ENCODE data around the gene HSDL2. TPM values are rescaled to one million over a fixed set of nuclear protein-coding genes. Genes with fewer than 3 reads are reported as not detected.
"Not testable (repeated sequence)": the region's sequence is repeated elsewhere in the genome, so short reads cannot be mapped to it uniquely, and the experiment has no call there.

HSDL2 gene
- 43.3 and 45.8 TPM in 2 replicates for total RNA-seq (2014; rRNA removed)
- polyA plus RNA-seq (2012) = 19.2 TPM

DNA sequence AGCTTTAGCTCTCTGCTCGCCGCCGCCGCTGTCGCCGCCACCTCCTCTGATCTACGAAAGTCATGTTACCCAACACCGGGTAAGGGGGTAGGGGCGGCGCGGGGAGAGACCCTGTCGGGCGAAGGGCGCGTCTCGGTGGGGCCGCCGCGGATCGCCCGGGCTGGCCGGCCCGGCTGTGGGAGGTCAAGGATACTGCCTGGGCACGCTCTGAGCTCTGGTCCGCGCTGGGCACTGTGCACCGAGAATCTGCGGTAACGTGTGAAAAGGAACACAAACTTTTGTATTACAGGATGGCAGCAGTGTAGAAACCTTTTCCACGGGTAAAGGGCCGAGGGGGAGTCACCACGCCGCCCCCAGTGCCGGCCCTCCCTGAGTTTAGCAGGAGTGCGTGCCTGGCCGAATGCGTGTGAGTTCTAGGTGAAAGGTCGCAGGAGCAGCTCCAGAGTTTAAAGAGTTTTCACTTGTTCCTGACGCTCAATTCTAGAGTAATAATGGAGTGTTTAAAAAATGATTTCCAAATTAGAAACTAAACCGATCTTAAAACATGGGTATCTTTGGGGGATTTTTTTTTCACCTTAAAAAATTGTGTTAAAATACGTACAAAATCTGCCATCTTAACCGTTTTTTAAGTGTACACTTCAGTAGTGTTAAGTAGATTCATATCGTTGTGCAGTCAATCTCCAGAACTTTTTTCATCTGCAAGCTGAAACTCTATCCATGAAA is at the start of gene HSDL2:
Gene HSDL2 (plus strand): TSS at position 7 of the 723 bp plus-strand sequence. CDS start 56 bp downstream, at position 63.
- DNase-seq (ENCODE audit: low read depth) = no peak

DNA sequence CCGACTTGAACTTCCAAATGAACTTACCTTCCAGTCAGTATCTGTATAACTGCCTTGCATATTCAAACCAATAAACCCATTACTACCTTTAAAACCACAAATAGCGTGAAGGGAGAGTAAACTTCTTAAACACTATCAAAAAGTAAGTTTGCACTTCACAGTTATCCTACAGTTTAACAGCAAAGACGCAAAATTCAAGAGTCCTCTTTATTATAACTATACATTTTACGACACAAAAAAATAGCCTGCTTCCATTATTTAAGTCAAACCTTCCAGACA is 48.3 kb upstream of the HSDL2 start:
- no peak for DNase-seq (ENCODE audit: low read depth)

DNA sequence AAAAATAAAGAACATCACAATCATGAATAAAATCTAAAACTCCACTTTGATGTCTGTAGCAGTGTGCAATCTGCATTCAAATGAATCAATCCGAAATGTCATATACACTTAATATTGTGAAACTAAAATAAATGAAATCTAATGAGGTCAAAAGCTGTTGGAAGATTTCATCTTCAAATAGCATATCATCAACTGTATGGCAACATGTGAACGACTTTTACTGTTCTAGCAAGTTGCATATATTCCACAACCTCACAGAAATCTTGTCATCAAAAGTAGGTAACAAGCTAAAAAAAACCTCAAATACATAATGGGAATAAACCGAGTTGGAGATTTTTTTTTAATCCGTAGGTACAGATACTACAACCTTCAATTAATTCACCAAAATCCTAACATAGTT is 47.7 kb upstream of the HSDL2 start:
- no peak for DNase-seq (ENCODE audit: low read depth)

DNA sequence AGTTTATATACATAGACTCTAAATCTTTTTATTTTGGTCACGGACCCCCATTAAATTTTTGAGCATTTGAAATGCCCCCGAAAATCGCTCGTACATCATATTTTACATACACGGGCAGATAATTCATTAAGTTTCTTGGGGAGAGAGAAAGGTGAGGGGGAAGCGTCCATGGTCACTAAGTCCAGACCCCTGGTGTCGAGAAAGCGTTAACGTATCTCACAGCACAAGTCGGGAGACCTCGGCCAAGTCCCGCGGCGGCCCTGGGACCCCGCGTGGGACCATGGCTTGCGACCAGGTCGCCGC is 47.3 kb upstream of the HSDL2 start:
- no peak for DNase-seq (ENCODE audit: low read depth)

DNA sequence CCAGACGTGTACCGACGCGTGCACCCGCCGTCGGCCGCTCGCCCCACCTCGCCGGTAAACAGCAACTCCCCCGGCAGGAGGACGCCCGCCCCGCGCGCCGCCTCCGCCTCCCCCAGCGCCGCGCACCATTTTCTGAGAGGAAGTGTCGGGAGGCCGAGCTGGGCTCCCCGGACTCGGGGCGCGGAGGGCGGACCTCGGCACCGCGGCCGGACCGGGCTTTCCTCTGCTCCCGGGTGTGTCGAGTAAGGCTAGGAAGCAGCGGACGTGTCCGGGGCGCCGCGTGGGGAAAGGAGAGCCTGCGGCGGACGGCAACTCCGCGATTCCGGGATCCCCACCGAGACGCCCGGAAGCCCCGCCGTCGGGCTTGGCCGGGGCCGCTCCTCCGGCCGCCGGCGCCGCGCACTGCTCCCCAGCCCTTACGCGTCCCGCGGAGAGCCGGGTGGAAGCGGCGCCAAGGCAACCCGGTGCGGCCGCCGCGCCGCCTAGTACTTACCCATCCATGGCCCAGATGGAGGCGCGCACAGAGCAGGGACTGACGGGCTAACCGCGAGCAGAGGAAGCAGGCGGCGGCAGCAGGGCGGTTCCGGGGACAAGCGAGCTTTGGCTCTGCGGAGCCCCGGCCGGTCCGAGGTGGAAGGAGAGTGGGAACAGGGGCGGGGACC is 46.8 kb upstream of the HSDL2 start, which contains the start of gene PTBP3:
Gene PTBP3 (minus strand): TSS at position 643 of the 662 bp plus-strand sequence. CDS start 35,754 bp downstream, outside the sequence.
- DNase-seq (ENCODE audit: low read depth) = peak; percentile 69

DNA sequence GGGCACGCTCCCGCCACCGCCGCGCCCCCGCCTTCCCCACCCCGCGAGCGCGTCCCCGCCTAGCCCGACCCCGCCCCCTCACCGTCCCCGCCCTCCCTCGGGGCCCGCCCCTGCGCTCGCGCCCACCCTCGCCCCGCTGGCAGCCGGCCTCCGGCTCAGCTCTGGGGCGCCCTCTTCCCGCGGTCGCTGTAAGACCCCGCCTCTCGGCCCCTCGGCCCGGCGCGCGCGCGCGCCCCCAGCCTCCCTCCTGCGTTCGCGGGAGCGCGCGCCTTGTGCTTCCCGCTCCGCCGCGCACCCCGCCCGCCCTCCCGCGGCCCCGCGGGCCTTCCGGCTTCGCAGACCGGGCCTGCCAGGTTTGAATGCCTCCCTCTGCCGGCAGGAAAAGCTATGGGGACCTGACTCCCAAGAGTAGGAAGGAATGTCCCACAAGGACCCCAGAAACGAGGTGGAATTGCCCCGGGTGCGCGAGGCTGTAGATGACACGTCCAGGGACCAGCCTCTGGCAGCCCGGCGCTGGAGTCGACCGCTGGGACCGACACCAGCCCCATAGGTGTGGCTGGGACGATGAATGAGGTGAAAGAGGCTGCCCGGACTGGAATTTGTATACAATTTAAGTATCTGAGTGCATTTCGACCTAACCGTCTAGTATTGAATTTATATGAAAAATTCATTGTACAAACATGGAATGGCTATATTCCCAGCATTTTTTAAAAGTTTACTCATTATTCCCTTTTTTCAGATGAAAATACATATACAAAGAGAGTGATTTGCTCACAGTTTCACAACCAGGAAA is 46.1 kb upstream of the HSDL2 start:
- peak; percentile 94 for DNase-seq (ENCODE audit: low read depth)

DNA sequence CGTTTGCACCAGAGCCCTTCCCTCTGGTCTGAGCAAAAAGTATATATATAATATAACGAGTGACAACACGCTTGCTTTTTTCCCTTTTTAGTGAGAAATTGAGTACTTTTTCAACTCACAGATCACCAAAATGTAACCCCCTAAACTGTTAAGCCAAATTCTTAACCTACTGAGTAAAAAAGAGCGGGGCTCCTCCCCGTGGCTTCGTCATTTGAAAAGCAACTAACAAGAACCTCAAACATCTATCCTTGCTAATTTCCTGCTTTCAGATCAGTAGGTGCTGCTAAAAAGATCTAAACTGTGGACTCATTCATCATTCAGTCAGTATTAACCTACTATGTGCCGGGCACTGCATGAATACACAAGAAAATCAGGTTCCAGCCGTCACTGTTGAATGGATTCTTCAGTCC is 45.5 kb upstream of the HSDL2 start:
- DNase-seq (ENCODE audit: low read depth) = peak; percentile 36

DNA sequence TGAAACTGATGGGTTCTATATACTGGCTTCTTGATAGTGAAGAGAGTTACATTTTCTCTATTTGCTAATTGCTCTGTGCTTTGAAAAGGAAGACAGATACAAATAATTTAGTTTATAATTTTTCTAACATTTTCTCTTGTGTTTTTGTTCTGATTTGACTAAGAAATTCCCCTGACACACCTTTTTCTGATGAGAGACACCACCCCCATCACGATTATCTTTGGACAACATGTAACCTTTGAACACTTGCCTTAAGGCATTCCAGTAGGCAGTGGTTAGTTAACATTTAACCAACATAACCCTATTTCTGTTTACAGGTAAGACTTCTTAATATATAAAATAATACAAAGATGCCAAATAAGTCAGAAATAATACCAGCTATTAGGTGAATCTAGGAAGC is 42.4 kb upstream of the HSDL2 start:
- DNase-seq (ENCODE audit: low read depth) = no peak

DNA sequence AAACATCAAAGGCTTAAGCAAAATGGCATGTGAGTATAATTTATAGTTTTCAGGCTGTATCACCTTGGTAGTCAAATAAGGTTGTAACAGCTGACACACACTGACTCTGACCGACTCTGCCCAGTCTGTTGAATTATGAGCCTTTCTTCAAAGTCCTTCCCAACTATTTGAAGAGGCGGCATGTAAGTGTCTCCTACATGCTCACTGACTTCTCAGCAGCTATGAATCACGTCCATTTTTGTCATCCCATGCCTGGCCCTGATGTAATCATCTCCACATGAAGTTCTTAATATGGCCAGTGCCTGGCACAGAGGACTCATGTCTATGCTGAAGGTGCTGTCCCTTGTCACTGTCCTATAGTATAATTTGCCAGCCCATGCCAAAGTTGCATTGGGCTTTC is 41.3 kb upstream of the HSDL2 start:
- peak; percentile 65 for DNase-seq (ENCODE audit: low read depth)

DNA sequence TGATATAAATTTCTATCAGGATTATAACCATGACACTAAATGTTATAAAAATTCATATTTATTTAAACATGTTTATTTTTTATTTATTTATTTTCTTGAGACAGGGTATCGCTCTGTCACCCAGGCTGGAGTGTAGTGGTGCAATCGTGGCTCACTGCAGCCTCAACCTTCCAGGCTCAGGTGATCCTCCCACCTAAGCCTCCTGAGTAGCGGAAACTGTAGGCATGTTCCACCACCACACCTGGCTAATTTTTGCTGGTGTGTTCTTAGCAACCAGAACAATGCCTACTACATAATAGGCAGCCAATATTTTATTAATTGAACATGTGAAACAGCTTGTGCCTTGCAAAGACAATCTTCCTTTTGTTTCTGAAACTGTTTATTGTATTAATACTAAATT is 40.0 kb upstream of the HSDL2 start:
- DNase-seq (ENCODE audit: low read depth) = no peak

DNA sequence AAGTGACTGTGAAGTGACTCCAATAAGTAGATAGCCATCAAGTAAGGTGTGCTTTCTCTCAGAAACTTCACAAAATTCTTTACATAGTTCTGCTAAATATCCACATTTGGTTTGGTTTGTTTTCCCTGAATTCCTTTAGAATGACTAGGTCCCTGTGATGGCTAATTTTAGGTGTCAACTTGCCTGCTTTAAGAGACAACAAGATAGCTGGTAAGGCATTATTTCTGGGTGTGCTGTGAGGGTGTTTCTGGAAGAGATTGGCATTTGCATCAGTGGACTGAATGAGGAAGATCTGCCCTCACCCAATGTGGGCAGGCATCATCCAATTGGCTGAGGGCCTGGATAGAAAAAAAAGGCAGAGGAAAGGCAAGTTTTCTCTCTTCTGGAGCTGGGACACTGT is 38.2 kb upstream of the HSDL2 start:
- DNase-seq (ENCODE audit: low read depth) = peak; percentile 70

DNA sequence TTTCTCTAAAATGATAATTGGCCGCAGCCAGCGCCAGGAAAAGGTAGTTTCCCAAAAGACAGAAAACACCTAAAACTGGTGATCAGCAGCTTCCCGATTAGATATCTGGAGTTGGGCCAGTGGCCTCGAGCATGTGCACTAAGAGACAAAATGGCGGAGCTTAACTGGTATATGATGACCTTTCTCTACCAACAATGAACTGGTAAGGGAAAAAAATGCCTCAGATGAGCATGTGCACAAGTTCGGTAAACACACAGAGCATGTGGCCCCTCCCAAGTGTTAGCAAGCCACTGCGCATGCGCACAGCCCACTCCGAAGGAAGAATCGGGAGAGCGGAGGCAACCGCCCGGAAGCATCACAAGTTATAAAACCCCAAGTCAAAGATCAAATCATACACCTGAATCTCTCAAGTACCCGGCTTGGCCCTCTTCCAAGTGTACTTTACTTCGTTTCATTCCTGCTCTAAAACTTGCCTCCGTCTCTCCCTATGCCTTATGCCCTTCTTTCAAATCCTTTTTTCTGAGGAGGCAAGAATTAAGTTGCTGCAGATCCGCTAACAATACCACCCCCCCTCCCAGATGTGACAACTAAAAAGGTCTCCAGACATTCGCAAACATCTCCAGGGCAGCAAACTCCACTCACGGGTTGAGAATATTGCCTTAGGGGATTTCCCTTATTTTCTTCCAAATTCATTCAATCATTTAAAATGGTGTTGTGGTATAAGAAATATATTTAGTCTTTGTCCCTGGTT is 31.5 kb upstream of the HSDL2 start:
- DNase-seq (ENCODE audit: low read depth) = peak; percentile 64

DNA sequence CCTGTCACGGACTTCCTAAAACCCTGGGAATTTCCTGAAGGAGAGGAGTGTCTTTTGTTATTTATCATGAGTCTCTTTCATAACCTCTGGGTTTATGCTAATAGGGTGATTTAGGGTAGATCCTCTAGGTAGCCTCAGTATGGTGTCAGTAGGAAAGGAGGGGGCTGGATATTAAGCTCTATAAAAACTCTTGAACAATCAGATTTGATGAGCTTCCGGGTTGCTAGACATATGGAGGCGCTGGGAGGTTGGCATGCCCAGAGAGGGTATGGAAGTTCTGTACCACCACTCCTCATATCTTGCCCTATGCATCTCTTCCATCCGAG is 30.9 kb upstream of the HSDL2 start:
- DNase-seq (ENCODE audit: low read depth) = no peak

DNA sequence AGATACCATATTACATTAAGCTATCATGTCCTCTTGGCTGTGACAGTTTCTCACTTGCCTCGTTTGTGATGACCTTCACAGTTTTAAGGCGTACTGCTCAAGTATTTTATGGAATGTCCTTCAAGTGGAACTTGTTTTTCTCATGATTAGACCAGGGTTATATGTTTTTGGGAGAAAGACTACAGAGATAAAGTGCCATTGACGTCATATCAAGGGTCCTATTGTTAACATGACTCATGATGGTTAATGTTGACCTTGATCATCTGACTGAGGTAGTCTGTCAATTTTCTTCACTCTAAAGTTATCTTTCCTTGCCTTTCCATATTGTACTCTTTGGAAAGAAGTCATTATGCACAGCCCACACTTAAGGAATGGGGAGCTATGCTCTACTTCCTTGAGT is 28.7 kb upstream of the HSDL2 start:
- DNase-seq (ENCODE audit: low read depth) = no peak

DNA sequence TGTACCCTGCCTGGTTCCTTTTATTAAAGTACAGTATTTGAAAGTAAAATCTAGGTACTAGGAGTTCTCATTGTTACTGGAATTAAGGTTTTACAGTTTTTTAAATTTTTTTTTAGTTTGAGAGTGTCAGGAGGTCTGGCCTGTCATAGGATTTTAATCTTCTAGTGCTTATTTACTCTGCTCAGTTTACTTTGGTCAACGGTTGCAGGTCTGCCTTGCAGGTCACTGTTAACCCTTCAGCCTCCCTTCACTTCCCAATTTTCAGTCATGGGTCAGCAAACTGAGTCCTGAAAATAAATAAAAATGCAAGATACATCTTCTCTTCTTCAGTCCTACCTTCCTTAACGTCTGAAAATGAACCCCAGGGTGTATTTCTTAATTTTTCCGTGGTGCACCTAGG is 27.7 kb upstream of the HSDL2 start:
- DNase-seq (ENCODE audit: low read depth) = no peak

DNA sequence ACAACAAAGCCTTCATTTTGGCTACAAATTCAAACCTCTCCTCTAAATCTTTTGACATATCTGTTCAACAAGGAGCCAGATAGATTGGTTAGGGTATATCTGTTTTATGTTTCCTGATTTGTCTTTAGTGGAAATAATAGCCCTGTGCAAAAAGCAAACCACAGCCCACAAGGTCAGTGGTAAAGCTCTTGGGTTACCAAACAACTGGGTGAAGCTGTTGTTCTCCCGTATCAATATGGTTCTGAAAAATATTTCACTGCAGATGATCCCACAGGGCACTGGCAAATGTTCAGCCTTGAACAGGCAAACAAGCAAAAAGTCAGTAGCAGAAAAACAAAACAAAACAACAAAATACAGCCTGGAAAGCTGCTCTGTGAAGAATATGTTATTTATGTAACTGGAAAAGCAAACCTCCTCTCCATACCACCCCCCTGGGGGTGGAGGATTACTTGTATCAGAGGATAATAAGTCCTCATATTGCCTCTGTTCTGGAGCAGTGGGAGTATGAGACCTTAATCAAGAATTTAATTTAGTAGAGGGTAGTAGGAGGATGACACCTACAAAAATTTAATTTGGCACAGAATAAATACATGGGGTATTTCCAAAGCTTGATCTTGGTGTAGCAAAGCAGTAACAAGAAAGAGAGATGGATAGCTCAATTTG is 25.7 kb upstream of the HSDL2 start:
- peak; percentile 56 for DNase-seq (ENCODE audit: low read depth)

DNA sequence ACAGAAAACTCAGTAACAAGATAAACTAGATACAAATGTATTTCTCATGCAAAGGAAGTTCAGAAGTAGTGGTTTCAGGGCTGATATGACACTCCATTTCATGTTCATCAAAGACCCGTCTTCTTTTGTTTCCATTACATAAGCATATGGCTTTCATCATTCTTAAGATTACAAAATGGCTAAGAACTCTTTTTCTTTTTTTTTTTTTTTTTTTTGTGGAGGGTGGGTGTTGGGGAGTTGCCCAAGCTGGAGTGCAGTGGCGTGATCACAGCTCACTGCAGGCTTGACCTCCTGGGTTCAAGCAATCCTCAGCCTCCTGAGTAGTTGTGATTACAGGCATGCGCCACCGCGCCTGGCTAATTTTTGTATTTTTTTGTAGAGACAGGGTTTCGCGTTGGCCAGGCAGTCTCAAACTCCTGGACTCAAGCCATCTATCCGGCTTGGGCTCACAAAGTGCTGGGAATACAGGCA is 24.4 kb upstream of the HSDL2 start:
- no peak for DNase-seq (ENCODE audit: low read depth)

DNA sequence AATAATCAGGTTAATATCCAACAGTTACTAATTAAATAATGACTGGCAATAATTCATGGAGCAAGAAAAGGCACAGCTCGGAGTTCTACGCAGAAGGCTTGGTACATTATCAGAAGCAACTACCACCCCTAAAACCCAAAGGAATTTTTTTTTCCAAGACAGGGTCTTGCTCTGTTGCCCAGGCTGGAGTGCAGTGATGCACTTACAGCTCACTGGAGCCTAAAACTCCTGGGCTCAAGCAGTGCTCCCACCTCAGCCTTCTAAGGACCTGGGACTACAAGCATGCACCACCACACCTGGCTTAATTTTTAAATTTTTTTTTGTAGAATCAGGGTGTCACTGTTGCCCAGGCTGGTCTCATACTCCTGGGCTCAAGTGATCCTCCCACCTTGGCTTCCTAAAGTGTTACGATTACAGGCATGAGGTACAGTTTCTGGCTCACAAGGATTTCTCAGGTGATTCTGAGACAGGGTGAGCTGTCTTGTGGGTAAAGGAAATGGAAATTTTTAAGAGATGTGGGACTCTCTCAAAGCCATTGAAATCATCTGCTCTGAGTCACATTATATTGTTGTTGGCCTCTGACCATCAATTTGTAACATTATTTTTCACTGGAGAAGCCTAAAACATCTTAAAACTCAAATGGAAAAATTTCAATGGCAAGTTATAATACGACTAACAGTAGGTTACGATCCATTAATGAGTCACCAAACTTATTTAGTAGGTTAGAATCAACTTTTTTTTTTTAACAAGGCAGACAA is 19.7 kb upstream of the HSDL2 start:
- DNase-seq (ENCODE audit: low read depth) = peak; percentile 46

DNA sequence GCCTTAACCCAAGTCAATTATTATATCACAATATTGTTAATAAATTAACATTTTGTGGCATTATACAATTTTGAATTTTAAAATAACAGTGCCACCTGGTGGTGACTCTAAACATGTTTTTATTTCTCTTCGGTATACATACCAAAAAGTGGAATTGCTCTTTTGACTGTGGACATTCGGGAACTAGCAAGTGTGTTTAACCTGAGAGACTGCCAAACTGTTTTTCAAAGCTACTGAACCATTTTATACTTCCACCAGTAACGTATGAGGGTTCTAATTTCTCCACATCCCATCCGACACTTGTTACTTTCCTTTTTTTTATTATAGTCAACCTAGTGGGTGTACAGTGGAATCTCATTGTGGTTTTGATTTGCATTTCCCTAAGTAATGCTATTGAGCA is 18.3 kb upstream of the HSDL2 start:
- DNase-seq (ENCODE audit: low read depth) = peak; percentile 37

DNA sequence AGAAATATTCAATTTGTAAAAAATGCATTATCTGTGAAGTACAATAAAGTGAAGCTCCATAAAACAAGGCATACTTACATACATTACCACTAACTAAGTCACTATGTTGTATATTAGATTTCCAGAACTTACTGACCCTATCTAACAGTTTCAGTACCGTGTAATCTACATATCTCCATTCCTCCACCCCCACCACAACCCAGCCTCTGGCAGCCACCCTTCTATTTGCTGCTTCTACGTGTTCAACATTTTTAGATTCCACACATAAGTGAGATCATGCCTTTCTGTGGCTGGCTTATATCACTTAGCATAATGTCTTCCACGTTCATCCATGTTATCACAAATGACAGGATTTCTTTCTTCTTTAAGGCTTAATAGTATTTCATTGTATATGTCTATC is 15.1 kb upstream of the HSDL2 start:
- no peak for DNase-seq (ENCODE audit: low read depth)

DNA sequence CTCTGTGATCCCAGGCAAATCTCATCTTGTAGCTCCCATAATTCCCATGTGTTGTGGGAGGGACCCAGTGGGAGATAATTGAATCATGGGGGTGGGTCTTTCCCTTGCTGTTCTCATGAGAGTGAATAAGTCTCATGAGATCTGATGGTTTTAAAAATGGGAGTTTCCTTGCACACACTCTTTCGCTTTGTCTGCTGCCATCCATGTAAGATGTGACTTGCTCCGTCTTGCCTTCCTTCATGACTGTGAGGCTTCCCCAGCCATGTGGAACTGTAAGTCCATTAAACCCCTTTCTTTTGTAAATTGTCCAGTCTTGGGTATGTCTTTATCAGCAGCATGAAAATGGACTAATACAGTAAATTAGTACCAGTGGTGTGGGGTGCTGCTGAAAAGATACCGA is 14.7 kb upstream of the HSDL2 start:
- not testable (repeated sequence) for DNase-seq (ENCODE audit: low read depth)

Data from LHCN-M2 (cell line).